Sigmoid colon (tissue), 4 donors: ENCODE results near the gene NSMF.

Experiments used
- EP300 ChIP-seq, 4 donors: sonication (generic); formaldehyde crosslinking; IDR thresholded peaks; one replicate each; pipeline ENCODE4 v1.6.1; 2017; ENCODE audit warnings: antibody characterized with exemption in 4 of 4
- POLR2A ChIP-seq, 2 donors: fragments of 450-650 bp; IDR thresholded peaks; one replicate each; pipeline ENCODE4 v1.6.1; 2016; ENCODE audit warnings: antibody characterized with exemption in 2 of 2, mild to moderate bottlenecking in 2 of 2, moderate library complexity in 2 of 2
- POLR2AphosphoS5 ChIP-seq, 4 donors: sonication (generic); formaldehyde crosslinking; IDR thresholded peaks; one replicate each; pipeline ENCODE4 v1.6.1; 2017; ENCODE audit warnings: antibody characterized with exemption in 4 of 4
- TF ChIP-seq, protein P1 (sequence below), 4 experiments: fragments of 450-650 bp in 3 of 4; fragments of 200-600 bp in 1 of 4; IDR thresholded peaks; one replicate each; pipeline ENCODE4 v1.5.1; 2016 to 2019; ENCODE audit warnings: antibody characterized with exemption in 4 of 4, mild to moderate bottlenecking in 3 of 4, moderate library complexity in 2 of 4

DNA sequence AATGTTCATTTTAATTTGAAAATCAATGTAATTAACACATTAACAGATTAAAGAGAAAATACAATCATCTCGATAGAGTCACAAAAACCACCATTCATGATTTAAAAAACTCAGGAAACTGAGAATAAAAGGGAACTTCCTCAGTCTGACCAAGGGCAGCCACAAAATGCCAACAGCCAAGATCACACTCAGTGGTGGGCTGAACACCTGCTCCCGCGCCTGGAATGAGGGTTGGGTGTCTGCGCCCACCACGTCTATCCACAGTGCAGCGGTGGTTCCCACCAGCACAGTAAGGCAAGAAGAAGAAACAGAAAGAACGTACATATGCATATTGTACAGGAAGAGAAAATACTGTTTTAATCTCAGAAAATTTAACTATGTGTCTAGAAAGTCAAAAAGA is 11.7 kb upstream of the NSMF start:
- TF ChIP-seq, protein P1, sequence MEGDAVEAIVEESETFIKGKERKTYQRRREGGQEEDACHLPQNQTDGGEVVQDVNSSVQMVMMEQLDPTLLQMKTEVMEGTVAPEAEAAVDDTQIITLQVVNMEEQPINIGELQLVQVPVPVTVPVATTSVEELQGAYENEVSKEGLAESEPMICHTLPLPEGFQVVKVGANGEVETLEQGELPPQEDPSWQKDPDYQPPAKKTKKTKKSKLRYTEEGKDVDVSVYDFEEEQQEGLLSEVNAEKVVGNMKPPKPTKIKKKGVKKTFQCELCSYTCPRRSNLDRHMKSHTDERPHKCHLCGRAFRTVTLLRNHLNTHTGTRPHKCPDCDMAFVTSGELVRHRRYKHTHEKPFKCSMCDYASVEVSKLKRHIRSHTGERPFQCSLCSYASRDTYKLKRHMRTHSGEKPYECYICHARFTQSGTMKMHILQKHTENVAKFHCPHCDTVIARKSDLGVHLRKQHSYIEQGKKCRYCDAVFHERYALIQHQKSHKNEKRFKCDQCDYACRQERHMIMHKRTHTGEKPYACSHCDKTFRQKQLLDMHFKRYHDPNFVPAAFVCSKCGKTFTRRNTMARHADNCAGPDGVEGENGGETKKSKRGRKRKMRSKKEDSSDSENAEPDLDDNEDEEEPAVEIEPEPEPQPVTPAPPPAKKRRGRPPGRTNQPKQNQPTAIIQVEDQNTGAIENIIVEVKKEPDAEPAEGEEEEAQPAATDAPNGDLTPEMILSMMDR (IDR thresholded peaks at IDR 0.05) = no peak
- TF ChIP-seq EP300 (IDR thresholded peaks at IDR 0.05) (no peak), POLR2AphosphoS5 (IDR thresholded peaks at IDR 0.05) (no peak), POLR2A (IDR thresholded peaks at IDR 0.05) (no peak)
